Vagina (tissue), 2 donors: ENCODE measurements around the gene ERCC8. TPM values are rescaled to one million over a fixed set of nuclear protein-coding genes. Genes with fewer than 3 reads are reported as not detected.
A peak's percentile ranks its signal among the peaks of the same experiment; 100 is the strongest.

Source experiments
- DNase-seq, 2 donors: peaks; one replicate each; pipeline ENCODE4 v3.0.0-alpha.2; 2017; ENCODE audit errors: extremely low spot score in 2 of 2
- H3K27ac ChIP-seq: fragments of 200-600 bp; sonication (generic); one replicate; pipeline ENCODE4 v1.5.1; 2019
- H3K27me3 ChIP-seq: fragments of 200-600 bp; sonication (generic); one replicate; pipeline ENCODE4 v1.5.1; 2019
- H3K36me3 ChIP-seq, 2 donors: fragments of 200-600 bp; sonication (generic); one replicate each; pipeline ENCODE4 v1.5.1; 2017 to 2019
- H3K4me1 ChIP-seq: fragments of 200-600 bp; sonication (generic); one replicate; pipeline ENCODE4 v1.5.1; 2019
- H3K4me3 ChIP-seq, 2 donors: fragments of 200-600 bp; sonication (generic); 1 replicate in 1 of 2; 2 replicates in 1 of 2; pipeline ENCODE4 v1.5.1; 2016 to 2019
- H3K9me3 ChIP-seq: fragments of 200-600 bp; sonication (generic); one replicate; pipeline ENCODE4 v1.5.1; 2019
- CTCF ChIP-seq, 3 experiments: fragments of 450-650 bp in 2 of 3; fragments of 200-600 bp in 1 of 3; sonication (generic) in 1 of 3; IDR thresholded peaks; one replicate each; pipeline ENCODE4 v1.5.1; 2017 to 2019; ENCODE audit warnings: antibody characterized with exemption in 3 of 3, mild to moderate bottlenecking in 2 of 3, moderate library complexity in 2 of 3
- POLR2A ChIP-seq, 2 donors: fragments of 450-650 bp; IDR thresholded peaks; one replicate each; pipeline ENCODE4 v1.6.1; 2017; ENCODE audit warnings: antibody characterized with exemption in 2 of 2, mild to moderate bottlenecking in 2 of 2, moderate library complexity in 2 of 2
- POLR2AphosphoS5 ChIP-seq, 2 donors: sonication (generic); formaldehyde crosslinking; IDR thresholded peaks; one replicate each; pipeline ENCODE4 v1.9.0; 2017; ENCODE audit warnings: antibody characterized with exemption in 2 of 2, mild to moderate bottlenecking in 2 of 2, low read depth in 1 of 2; ENCODE audit not compliant: insufficient read depth in 1 of 2
- intact Hi-C: fragments of 100-400 bp; cut with DNase I; formaldehyde crosslinking; loops from one replicate; pipeline ENCODE4 v1.15.1; 2023
- total RNA-seq: library from RNA; depleted of rRNA; stranded (reverse); fragments of >200 nt; gene quantifications from one replicate; pipeline ENCODE4 v1.2.3, GENCODE V29; 2016

Gene ERCC8
- total RNA-seq, 1 donor from 2014 or later, result 5.9 TPM

GRCh38 chr5:60852940-60853339 is 91.9 kb downstream of the ERCC8 start:
- H3K4me1 ChIP-seq, result no peaks in the 10 kb centered on the region
- TF ChIP-seq CTCF (IDR thresholded peaks at IDR 0.05) (no peak), POLR2A (IDR thresholded peaks at IDR 0.05) (no peak), POLR2AphosphoS5 (IDR thresholded peaks at IDR 0.05; ENCODE audit: insufficient read depth in 1 of 2, low read depth in 1 of 2) (no peak)

GRCh38 chr5:60852317-60852716 is 92.6 kb downstream of the ERCC8 start:
- Histone ChIP-seq H3K27ac (no peak overlapping the region), H3K27me3 (no peaks in the 10 kb centered on the region), H3K9me3 (no peaks in the 10 kb centered on the region), H3K4me1 (no peaks in the 10 kb centered on the region), H3K4me3 (no peak overlapping the region), H3K36me3 (no peaks in the 10 kb centered on the region)
- TF ChIP-seq POLR2A (IDR thresholded peaks at IDR 0.05), result no peak
- no peak for TF ChIP-seq POLR2AphosphoS5 (IDR thresholded peaks at IDR 0.05; ENCODE audit: insufficient read depth in 1 of 2, low read depth in 1 of 2)
- no peak for TF ChIP-seq CTCF (IDR thresholded peaks at IDR 0.05)
- intact Hi-C loops, result no loop called here
- no peak for DNase-seq

More at GRCh38 chr5:60852940-60853339, 91.9 kb downstream of the ERCC8 start:
- Histone ChIP-seq H3K9me3 (no peaks in the 10 kb centered on the region), H3K27ac (no peak overlapping the region), H3K36me3 (no peaks in the 10 kb centered on the region), H3K27me3 (no peaks in the 10 kb centered on the region), H3K4me3 (no peak overlapping the region)
- no peak for DNase-seq
- intact Hi-C loops, result no loop called here

DNA sequence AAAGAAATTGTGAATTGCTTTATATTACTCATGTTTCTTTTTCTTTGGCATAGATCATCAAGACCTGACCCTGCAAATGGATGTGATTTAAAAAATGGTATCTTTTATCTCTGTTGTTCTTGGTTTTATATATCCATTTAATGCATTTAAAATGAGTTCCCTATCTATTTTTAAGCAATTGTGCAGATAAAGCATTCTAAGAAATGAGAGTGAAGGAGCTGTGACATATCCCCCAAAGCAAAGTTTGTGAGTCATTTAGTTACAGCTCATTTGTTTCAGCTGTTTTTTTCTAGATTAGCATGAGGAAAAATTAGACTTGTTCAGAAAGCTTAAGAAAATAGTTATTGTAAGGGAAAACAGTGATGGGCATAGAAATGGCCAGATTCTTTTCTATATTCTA is 93.2 kb downstream of the ERCC8 start:
- H3K36me3 ChIP-seq, result no peaks in the 10 kb centered on the region
- TF ChIP-seq POLR2AphosphoS5 (IDR thresholded peaks at IDR 0.05; ENCODE audit: insufficient read depth in 1 of 2, low read depth in 1 of 2), result no peak
- TF ChIP-seq POLR2A (IDR thresholded peaks at IDR 0.05), result no peak
- no peak for TF ChIP-seq CTCF (IDR thresholded peaks at IDR 0.05)
- no peaks in the 10 kb centered on the region for H3K27me3 ChIP-seq
- no peak overlapping the region for H3K4me3 ChIP-seq
- intact Hi-C loops, result no loop called here
- no peaks in the 10 kb centered on the region for H3K9me3 ChIP-seq
- H3K27ac ChIP-seq, result no peak overlapping the region
- no peaks in the 10 kb centered on the region for H3K4me1 ChIP-seq
- no peak for DNase-seq

DNA sequence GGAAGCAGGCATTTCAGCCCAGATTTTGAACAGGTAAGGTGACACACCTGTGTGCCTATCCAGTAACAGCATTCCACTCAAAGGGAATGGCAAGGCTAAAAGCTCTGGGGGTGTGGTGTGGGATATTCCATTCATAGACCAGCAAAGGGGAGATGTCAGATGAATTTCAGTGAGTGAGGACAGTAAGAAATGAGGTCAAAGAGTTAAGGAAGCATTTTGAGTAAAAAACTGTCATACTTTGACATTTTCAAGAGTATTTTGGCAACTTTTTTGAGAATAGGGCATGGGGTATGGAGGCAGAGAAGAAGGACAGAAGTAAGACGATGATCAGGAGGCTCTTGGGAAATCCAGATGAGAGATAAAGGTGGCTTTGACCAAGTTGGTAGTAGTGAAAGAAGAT is 98.6 kb downstream of the ERCC8 start:
- no peak for DNase-seq
- Histone ChIP-seq H3K9me3 (no peaks in the 10 kb centered on the region), H3K36me3 (no peaks in the 10 kb centered on the region), H3K4me1 (peaks cover 12% of the 10 kb centered on the region), H3K4me3 (no peak overlapping the region), H3K27ac (no peak overlapping the region), H3K27me3 (no peaks in the 10 kb centered on the region)
- TF ChIP-seq POLR2A (IDR thresholded peaks at IDR 0.05), result no peak
- TF ChIP-seq POLR2AphosphoS5 (IDR thresholded peaks at IDR 0.05; ENCODE audit: insufficient read depth in 1 of 2, low read depth in 1 of 2), result no peak
- intact Hi-C loops, result no loop called here

GRCh38 chr5:60843936-60844905 is 100.6 kb downstream of the ERCC8 start, which contains the start of gene ELOVL7:
Gene ELOVL7, minus strand, starts transcription at chr5:60844269. Its CDS starts 56,872 bp downstream, at chr5:60787397.
- H3K4me1 ChIP-seq, result peaks cover 12% of the 10 kb centered on the region
- H3K4me3 ChIP-seq, result peak within 1 kb of the TSS; percentile 57 to 63
- no peaks in the 10 kb centered on the region for H3K27me3 ChIP-seq
- TF ChIP-seq POLR2A (IDR thresholded peaks at IDR 0.05) (peak in 1 of 2 donors; percentile 41), POLR2AphosphoS5 (IDR thresholded peaks at IDR 0.05; ENCODE audit: insufficient read depth in 1 of 2, low read depth in 1 of 2) (no peak)
- H3K9me3 ChIP-seq, result no peaks in the 10 kb centered on the region
- no peak for DNase-seq
- intact Hi-C loops, result no loop called here
- peak within 1 kb of the TSS; percentile 55 for H3K27ac ChIP-seq
- H3K36me3 ChIP-seq, result no peaks in the 10 kb centered on the region
